Measurements from ENCODE around the gene NTRK3. TPM values are rescaled to one million over a fixed set of nuclear protein-coding genes. Genes with fewer than 3 reads are reported as not detected.

NTRK3 gene
- total and polyA plus RNA-seq, 4 donors, result 0.21 to 2.9 (median 0.32) TPM

- no peak overlapping the region for H3K27ac ChIP-seq (ENCODE audit: low read depth in 1 of 2, low read length in 2 of 2)
- H3K4me3 ChIP-seq (ENCODE audit: low read depth in 1 of 3, low read length in 3 of 3), result no peak overlapping the region
- H3K4me1 ChIP-seq (ENCODE audit: control insufficient read depth in 4 of 4, insufficient read depth in 4 of 4, low read length in 3 of 4), result no peaks in the 10 kb centered on the region
- TF ChIP-seq JUND (IDR thresholded peaks at IDR 0.05), result no peak
- no peak for TF ChIP-seq SP1 (IDR thresholded peaks at IDR 0.05)
- no peak for TF ChIP-seq RXRA (IDR thresholded peaks at IDR 0.05)
- TF ChIP-seq RAD21 (IDR thresholded peaks at IDR 0.05), result no peak
- TF ChIP-seq GABPA (IDR thresholded peaks at IDR 0.05 in 1 of 2, conservative IDR thresholded peaks at IDR 0.05 in 1 of 2), result no peak
- no peak for TF ChIP-seq YY1 (IDR thresholded peaks at IDR 0.05)
- no peak for TF ChIP-seq FOXA2 (IDR thresholded peaks at IDR 0.05)
- no peak for TF ChIP-seq NR2F2 (IDR thresholded peaks at IDR 0.05)
- no peak for TF ChIP-seq FOXA1 (IDR thresholded peaks at IDR 0.05)
- TF ChIP-seq, protein P1, sequence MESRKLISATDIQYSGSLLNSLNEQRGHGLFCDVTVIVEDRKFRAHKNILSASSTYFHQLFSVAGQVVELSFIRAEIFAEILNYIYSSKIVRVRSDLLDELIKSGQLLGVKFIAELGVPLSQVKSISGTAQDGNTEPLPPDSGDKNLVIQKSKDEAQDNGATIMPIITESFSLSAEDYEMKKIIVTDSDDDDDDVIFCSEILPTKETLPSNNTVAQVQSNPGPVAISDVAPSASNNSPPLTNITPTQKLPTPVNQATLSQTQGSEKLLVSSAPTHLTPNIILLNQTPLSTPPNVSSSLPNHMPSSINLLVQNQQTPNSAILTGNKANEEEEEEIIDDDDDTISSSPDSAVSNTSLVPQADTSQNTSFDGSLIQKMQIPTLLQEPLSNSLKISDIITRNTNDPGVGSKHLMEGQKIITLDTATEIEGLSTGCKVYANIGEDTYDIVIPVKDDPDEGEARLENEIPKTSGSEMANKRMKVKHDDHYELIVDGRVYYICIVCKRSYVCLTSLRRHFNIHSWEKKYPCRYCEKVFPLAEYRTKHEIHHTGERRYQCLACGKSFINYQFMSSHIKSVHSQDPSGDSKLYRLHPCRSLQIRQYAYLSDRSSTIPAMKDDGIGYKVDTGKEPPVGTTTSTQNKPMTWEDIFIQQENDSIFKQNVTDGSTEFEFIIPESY (IDR thresholded peaks at IDR 0.05), result no peak
- TF ChIP-seq, protein P2, sequence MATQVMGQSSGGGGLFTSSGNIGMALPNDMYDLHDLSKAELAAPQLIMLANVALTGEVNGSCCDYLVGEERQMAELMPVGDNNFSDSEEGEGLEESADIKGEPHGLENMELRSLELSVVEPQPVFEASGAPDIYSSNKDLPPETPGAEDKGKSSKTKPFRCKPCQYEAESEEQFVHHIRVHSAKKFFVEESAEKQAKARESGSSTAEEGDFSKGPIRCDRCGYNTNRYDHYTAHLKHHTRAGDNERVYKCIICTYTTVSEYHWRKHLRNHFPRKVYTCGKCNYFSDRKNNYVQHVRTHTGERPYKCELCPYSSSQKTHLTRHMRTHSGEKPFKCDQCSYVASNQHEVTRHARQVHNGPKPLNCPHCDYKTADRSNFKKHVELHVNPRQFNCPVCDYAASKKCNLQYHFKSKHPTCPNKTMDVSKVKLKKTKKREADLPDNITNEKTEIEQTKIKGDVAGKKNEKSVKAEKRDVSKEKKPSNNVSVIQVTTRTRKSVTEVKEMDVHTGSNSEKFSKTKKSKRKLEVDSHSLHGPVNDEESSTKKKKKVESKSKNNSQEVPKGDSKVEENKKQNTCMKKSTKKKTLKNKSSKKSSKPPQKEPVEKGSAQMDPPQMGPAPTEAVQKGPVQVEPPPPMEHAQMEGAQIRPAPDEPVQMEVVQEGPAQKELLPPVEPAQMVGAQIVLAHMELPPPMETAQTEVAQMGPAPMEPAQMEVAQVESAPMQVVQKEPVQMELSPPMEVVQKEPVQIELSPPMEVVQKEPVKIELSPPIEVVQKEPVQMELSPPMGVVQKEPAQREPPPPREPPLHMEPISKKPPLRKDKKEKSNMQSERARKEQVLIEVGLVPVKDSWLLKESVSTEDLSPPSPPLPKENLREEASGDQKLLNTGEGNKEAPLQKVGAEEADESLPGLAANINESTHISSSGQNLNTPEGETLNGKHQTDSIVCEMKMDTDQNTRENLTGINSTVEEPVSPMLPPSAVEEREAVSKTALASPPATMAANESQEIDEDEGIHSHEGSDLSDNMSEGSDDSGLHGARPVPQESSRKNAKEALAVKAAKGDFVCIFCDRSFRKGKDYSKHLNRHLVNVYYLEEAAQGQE (IDR thresholded peaks at IDR 0.05), result no peak
- no peak for TF ChIP-seq TAF1 (conservative IDR thresholded peaks at IDR 0.05)
- TF ChIP-seq HNF4A (conservative IDR thresholded peaks at IDR 0.05), result no peak
- no peak for TF ChIP-seq HNF4G (IDR thresholded peaks at IDR 0.05)
- no peak for DNase-seq (ENCODE audit: low spot score)
- peaks cover 0 to 4% (median 0%) of the 10 kb centered on the region in 4 donors for H3K27me3 ChIP-seq (ENCODE audit: control insufficient read depth in 4 of 4, insufficient read depth in 4 of 4, low read length in 3 of 4)
- H3K36me3 ChIP-seq (ENCODE audit: control insufficient read depth in 4 of 4, insufficient read depth in 3 of 4, low read depth in 1 of 4, low read length in 3 of 4), result no peaks in the 10 kb centered on the region
- peaks cover 0 to 4% (median 0%) of the 10 kb centered on the region in 4 donors for H3K9me3 ChIP-seq (ENCODE audit: control insufficient read depth in 4 of 4, low read length in 3 of 4)
- H3K9ac ChIP-seq (ENCODE audit: low read depth in 1 of 2, low read length in 2 of 2), result no peak overlapping the region
- WGBS, result 80% methylated on average over 6 of the region's 6 CpGs
These were observed 122.7 kb downstream of the NTRK3 start for GRCh38 chr15:88133795-88134194.

DNA sequence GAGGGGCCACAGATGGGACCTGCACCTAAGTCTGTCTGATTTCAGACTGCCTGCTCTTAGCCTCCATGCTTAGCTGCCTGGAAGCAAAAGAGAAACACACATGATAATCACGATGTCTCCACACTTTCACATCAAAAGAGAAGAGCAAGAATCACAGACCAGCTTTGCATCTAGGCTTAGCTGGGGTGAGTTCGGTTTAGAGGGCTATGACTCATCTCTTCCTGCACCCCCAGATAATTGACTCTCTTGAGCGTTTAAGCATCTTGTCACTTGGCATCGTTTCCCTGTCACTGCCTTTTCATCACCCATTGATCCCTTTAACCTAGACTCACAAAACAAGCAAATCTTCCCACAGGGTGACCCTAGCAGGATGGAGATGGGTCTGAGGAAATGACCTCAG lies 124.0 kb downstream of the NTRK3 start:
- H3K9me3 ChIP-seq (ENCODE audit: control insufficient read depth in 4 of 4, low read length in 3 of 4), result peaks cover 0 to 4% (median 0%) of the 10 kb centered on the region in 4 donors
- no peak overlapping the region for H3K4me3 ChIP-seq (ENCODE audit: low read depth in 1 of 3, low read length in 3 of 3)
- H3K27me3 ChIP-seq (ENCODE audit: control insufficient read depth in 4 of 4, insufficient read depth in 4 of 4, low read length in 3 of 4), result peaks cover 0 to 4% (median 0%) of the 10 kb centered on the region in 4 donors
- WGBS, result 46% methylated on average over 4 of the region's 4 CpGs
- no peak overlapping the region for H3K27ac ChIP-seq (ENCODE audit: low read depth in 1 of 2, low read length in 2 of 2)
- no peaks in the 10 kb centered on the region for H3K4me1 ChIP-seq (ENCODE audit: control insufficient read depth in 4 of 4, insufficient read depth in 4 of 4, low read length in 3 of 4)
- TF ChIP-seq RAD21 (IDR thresholded peaks at IDR 0.05), result no peak
- TF ChIP-seq, protein P1 (IDR thresholded peaks at IDR 0.05), result no peak
- TF ChIP-seq, protein P3, sequence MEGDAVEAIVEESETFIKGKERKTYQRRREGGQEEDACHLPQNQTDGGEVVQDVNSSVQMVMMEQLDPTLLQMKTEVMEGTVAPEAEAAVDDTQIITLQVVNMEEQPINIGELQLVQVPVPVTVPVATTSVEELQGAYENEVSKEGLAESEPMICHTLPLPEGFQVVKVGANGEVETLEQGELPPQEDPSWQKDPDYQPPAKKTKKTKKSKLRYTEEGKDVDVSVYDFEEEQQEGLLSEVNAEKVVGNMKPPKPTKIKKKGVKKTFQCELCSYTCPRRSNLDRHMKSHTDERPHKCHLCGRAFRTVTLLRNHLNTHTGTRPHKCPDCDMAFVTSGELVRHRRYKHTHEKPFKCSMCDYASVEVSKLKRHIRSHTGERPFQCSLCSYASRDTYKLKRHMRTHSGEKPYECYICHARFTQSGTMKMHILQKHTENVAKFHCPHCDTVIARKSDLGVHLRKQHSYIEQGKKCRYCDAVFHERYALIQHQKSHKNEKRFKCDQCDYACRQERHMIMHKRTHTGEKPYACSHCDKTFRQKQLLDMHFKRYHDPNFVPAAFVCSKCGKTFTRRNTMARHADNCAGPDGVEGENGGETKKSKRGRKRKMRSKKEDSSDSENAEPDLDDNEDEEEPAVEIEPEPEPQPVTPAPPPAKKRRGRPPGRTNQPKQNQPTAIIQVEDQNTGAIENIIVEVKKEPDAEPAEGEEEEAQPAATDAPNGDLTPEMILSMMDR (IDR thresholded peaks at IDR 0.05; ENCODE audit: low read depth, low read length, missing input control), result no peak
- TF ChIP-seq, protein P2 (IDR thresholded peaks at IDR 0.05), result no peak
- TF ChIP-seq YY1 (IDR thresholded peaks at IDR 0.05), result no peak
- no peaks in the 10 kb centered on the region for H3K36me3 ChIP-seq (ENCODE audit: control insufficient read depth in 4 of 4, insufficient read depth in 3 of 4, low read depth in 1 of 4, low read length in 3 of 4)
- H3K9ac ChIP-seq (ENCODE audit: low read depth in 1 of 2, low read length in 2 of 2), result no peak overlapping the region
- DNase-seq (ENCODE audit: low spot score), result no peak
